ENCODE measurements around the gene GPR65.

Gene GPR65

DNA sequence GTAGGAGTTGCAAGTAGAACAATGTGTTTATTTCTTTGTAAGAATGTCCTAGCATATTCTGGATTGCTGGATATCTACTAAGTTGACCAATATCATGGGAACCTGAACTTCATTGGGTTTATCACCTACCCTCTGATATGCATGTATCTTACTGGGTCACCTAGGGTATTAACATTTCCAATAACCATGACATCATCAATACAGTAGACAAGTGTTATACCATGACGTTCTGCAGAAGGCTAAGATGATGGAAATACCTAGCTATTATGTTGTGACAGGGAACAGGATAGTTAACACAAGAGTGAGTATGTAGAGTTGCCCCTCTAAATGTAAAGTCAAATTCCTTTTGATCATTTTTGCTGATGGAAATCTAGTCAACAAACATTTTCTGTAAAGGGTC, 26.0 kb downstream of the GPR65 start:
- H3K4me3 ChIP-seq (ENCODE audit: low read depth, low read length) = no peak overlapping the region
- TF ChIP-seq, protein P1, sequence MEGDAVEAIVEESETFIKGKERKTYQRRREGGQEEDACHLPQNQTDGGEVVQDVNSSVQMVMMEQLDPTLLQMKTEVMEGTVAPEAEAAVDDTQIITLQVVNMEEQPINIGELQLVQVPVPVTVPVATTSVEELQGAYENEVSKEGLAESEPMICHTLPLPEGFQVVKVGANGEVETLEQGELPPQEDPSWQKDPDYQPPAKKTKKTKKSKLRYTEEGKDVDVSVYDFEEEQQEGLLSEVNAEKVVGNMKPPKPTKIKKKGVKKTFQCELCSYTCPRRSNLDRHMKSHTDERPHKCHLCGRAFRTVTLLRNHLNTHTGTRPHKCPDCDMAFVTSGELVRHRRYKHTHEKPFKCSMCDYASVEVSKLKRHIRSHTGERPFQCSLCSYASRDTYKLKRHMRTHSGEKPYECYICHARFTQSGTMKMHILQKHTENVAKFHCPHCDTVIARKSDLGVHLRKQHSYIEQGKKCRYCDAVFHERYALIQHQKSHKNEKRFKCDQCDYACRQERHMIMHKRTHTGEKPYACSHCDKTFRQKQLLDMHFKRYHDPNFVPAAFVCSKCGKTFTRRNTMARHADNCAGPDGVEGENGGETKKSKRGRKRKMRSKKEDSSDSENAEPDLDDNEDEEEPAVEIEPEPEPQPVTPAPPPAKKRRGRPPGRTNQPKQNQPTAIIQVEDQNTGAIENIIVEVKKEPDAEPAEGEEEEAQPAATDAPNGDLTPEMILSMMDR (IDR thresholded peaks at IDR 0.05; ENCODE audit: low read depth, low read length, missing control alignments) = no peak
- in situ Hi-C loops (cut with HindIII; ENCODE audit: low sequenced_read_pairs) = no loop called here
- no peak for DNase-seq (ENCODE audit: low read depth)

GRCh38 chr14:88032373-88032772, 27.4 kb downstream of the GPR65 start:
- H3K4me3 ChIP-seq (ENCODE audit: low read depth, low read length) = no peak overlapping the region
- DNase-seq (ENCODE audit: low read depth) = no peak
- TF ChIP-seq, protein P1 (IDR thresholded peaks at IDR 0.05; ENCODE audit: low read depth, low read length, missing control alignments) = no peak
- in situ Hi-C loops (cut with HindIII; ENCODE audit: low sequenced_read_pairs) = no loop called here

GRCh38 chr14:88034076-88034475, 29.1 kb downstream of the GPR65 start:
- no peak for DNase-seq (ENCODE audit: low read depth)
- TF ChIP-seq, protein P1 (IDR thresholded peaks at IDR 0.05; ENCODE audit: low read depth, low read length, missing control alignments) = no peak
- H3K4me3 ChIP-seq (ENCODE audit: low read depth, low read length) = no peak overlapping the region
- in situ Hi-C loops (cut with HindIII; ENCODE audit: low sequenced_read_pairs) = no loop called here

- in situ Hi-C loops (cut with HindIII; ENCODE audit: low sequenced_read_pairs) = no loop called here
- TF ChIP-seq, protein P1 (IDR thresholded peaks at IDR 0.05; ENCODE audit: low read depth, low read length, missing control alignments) = no peak
- DNase-seq (ENCODE audit: low read depth) = no peak
- no peak overlapping the region for H3K4me3 ChIP-seq (ENCODE audit: low read depth, low read length)
Observed at GRCh38 chr14:88036422-88036821, 31.5 kb downstream of the GPR65 start.

DNA sequence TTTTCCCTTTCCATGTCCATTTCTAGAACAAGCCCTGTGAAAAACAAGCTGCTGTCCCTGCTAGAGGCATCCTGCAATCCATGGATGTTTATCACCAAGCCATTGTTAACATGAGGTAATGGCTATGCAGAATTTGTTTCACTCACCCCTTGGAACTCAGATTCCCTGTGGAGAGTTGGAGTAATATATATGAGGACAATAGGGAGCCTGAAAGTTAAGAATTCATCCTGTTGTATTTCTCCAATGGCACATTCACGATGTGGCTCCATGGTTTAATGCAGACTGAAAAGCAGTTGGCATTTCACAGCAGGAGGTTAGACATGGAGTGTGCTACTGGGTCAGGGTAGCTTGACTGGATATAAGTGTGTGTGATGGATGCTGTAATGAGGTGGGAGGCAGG, 32.4 kb downstream of the GPR65 start:
- H3K4me3 ChIP-seq (ENCODE audit: low read depth, low read length) = no peak overlapping the region
- TF ChIP-seq, protein P1 (IDR thresholded peaks at IDR 0.05; ENCODE audit: low read depth, low read length, missing control alignments) = no peak
- in situ Hi-C loops (cut with HindIII; ENCODE audit: low sequenced_read_pairs) = no loop called here
- no peak for DNase-seq (ENCODE audit: low read depth)

GRCh38 chr14:88039197-88039596, 34.3 kb downstream of the GPR65 start:
- TF ChIP-seq, protein P1 (IDR thresholded peaks at IDR 0.05; ENCODE audit: low read depth, low read length, missing control alignments) = no peak
- in situ Hi-C loops (cut with HindIII; ENCODE audit: low sequenced_read_pairs) = no loop called here
- DNase-seq (ENCODE audit: low read depth) = no peak

GRCh38 chr14:88040146-88040545, 35.2 kb downstream of the GPR65 start:
- in situ Hi-C loops (cut with HindIII; ENCODE audit: low sequenced_read_pairs) = no loop called here
- H3K4me3 ChIP-seq (ENCODE audit: low read depth, low read length) = no peak overlapping the region
- TF ChIP-seq, protein P1 (IDR thresholded peaks at IDR 0.05; ENCODE audit: low read depth, low read length, missing control alignments) = no peak
- no peak for DNase-seq (ENCODE audit: low read depth)

More at GRCh38 chr14:88039197-88039596, 34.3 kb downstream of the GPR65 start:
- H3K4me3 ChIP-seq (ENCODE audit: low read depth, low read length) = no peak overlapping the region

Data from astrocyte of the cerebellum (primary cell).